Stimulated activated naive B cell treated with anti-CD40 and anti-IgM and Interleukin-4, amounts not matched to agents 10 μg/mL and 1 μg/mL and 100 μg/mL, for 72 hours (primary cell): Measurements from ENCODE around the gene METAP2.
A peak's percentile ranks its signal among the peaks of the same experiment; 100 is the strongest.

Experiments
- ATAC-seq, 2 donors: fragments of 150-1000 bp; cut with Tn5 transposase; replicated peaks; 2 replicates each; pipeline ENCODE4 v1.10.0; 2021; ENCODE audit warnings: moderate library complexity in 1 of 2
- DNase-seq: peaks from one replicate; pipeline ENCODE4 v3.0.0; 2021
- H3K27ac Mint-ChIP-seq: one replicate; pipeline ENCODE4 v1.8.0; 2022; ENCODE audit warnings: mild to moderate bottlenecking, mixed read lengths
- H3K27me3 Mint-ChIP-seq, 2 donors: one replicate each; pipeline ENCODE4 v1.8.0; 2022; ENCODE audit warnings: mixed read lengths in 2 of 2
- H3K36me3 Mint-ChIP-seq, 2 donors: one replicate each; pipeline ENCODE4 v1.8.0; 2022; ENCODE audit warnings: mixed read lengths in 2 of 2, mild to moderate bottlenecking in 1 of 2
- H3K4me1 Mint-ChIP-seq, 2 donors: one replicate each; pipeline ENCODE4 v1.8.0; 2022; ENCODE audit warnings: mixed read lengths in 2 of 2, mild to moderate bottlenecking in 1 of 2
- H3K4me3 Mint-ChIP-seq, 2 donors: one replicate each; pipeline ENCODE4 v1.8.0; 2022; ENCODE audit warnings: mild to moderate bottlenecking in 2 of 2, mixed read lengths in 2 of 2, moderate library complexity in 1 of 2
- H3K9me3 Mint-ChIP-seq, 2 donors: one replicate each; pipeline ENCODE4 v1.8.0; 2022; ENCODE audit warnings: mixed read lengths in 2 of 2, mild to moderate bottlenecking in 1 of 2

Gene METAP2

DNA sequence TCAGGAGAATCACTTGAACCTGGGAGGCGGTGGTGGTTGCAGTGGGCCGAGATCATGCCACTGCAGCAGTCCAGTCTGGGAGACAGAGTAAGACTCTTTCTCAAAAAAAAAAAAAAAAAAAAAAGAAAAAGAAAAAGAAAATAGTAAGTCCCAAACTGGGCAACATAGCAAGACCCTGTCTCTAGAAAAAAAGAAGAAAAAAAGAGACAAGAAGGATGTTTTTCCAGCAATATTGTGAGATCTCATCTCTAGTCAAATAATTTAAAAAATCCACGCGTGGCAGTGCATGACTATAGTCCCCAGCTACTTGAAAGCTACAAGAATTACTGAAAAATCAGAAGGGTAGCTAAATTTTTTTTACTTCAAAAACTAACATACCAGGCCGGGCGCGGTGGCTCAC, 69.4 kb downstream of the METAP2 start:
- no peak overlapping the region for H3K27ac Mint-ChIP-seq
- H3K4me1 Mint-ChIP-seq = peaks cover 6 to 10% of the 10 kb centered on the region in 2 donors
- no peaks in the 10 kb centered on the region for H3K9me3 Mint-ChIP-seq
- ATAC-seq (no peak), DNase-seq (no peak)
- H3K4me3 Mint-ChIP-seq = no peak overlapping the region
- H3K27me3 Mint-ChIP-seq = peaks cover 0 to 4% of the 10 kb centered on the region in 2 donors
- no peaks in the 10 kb centered on the region for H3K36me3 Mint-ChIP-seq

DNA sequence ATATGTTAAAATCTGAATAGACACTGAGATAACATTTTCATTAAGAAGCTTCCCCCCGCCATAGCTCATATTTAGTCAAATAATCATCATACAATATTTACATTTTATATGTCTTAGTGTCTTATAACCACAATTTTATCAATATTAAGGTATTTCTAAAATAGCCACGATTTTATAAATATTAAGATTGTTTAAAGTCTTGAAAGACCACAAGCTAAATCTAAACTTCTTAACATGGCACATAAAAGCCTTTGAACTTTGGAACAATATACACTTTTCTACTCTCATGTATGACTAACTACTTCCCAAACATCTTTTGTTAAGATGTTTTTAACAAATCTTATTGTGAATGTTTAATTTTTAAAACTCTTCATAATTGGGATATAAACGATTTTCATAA, 70.8 kb downstream of the METAP2 start:
- Mint-ChIP-seq H3K4me1 (peaks cover 8 to 10% of the 10 kb centered on the region in 2 donors), H3K9me3 (peaks cover 0 to 3% of the 10 kb centered on the region in 2 donors), H3K36me3 (peaks cover 0 to 3% of the 10 kb centered on the region in 2 donors), H3K27me3 (peaks cover 0 to 4% of the 10 kb centered on the region in 2 donors), H3K4me3 (no peak overlapping the region), H3K27ac (no peak overlapping the region)
- ATAC-seq = no peak
- no peak for DNase-seq

DNA sequence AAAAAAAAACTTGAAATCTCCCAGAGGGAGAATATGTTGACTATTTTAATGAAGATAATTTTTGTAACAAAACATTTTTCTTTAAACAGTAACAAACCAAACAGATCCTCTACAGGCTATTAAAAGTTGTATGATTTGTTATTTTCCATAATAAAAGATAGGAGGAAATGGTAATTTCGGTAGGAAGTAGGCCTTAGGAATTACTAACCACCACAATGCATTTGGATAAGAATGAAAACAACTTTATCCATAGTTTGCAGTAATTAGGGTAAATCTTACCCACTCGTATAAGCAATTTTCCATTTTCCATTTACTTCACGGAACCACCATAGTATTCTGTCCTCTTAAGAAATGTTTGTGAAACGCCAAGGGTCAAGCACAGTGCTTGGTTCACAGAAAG, 71.4 kb downstream of the METAP2 start:
- H3K4me3 Mint-ChIP-seq = no peak overlapping the region
- peaks cover 8 to 10% of the 10 kb centered on the region in 2 donors for H3K4me1 Mint-ChIP-seq
- H3K9me3 Mint-ChIP-seq = peaks cover 0 to 3% of the 10 kb centered on the region in 2 donors
- ATAC-seq (no peak), DNase-seq (no peak)
- no peak overlapping the region for H3K27ac Mint-ChIP-seq
- peaks cover 0 to 4% of the 10 kb centered on the region in 2 donors for H3K27me3 Mint-ChIP-seq
- peaks cover 0 to 3% of the 10 kb centered on the region in 2 donors for H3K36me3 Mint-ChIP-seq

DNA sequence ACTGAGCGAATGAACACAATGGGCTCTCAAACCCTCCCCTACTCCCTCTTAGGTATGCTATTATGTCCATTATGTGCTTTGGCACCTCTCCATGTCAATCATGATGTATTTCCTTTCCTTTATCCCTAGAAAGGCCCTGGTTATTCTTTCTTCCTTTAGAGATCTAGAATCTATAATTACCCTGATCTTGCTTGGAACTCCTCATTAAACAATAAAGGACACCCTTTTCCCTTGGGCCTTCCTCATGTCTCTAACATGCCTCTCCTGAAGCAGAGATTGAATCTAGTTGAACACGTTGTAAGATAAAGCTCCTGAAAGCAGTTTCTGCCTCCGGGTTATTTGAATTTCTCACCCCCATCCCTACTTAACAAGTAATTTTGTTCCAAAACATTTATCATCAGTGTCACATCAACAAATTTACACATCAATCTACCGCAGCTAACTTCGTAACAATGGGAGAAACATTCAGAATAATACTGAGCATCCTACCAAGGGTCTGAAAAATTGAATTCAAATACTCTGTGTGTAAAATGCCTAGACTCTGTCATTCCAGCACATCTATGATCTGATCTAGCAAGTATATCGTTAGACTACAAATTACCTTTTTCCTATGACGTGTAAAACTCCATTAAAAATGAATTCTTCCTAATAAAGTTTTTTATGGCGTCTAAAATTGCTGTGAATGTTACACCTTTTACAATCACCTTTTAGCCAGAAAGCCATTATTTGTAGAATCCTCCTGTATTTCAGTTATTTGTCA, 72.0 kb downstream of the METAP2 start:
- Mint-ChIP-seq H3K4me1 (peaks cover 8 to 10% of the 10 kb centered on the region in 2 donors), H3K27me3 (peaks cover 0 to 4% of the 10 kb centered on the region in 2 donors), H3K4me3 (no peak overlapping the region), H3K9me3 (peaks cover 0 to 3% of the 10 kb centered on the region in 2 donors), H3K27ac (no peak overlapping the region), H3K36me3 (peaks cover 0 to 3% of the 10 kb centered on the region in 2 donors)
- ATAC-seq (no peak), DNase-seq (no peak)

DNA sequence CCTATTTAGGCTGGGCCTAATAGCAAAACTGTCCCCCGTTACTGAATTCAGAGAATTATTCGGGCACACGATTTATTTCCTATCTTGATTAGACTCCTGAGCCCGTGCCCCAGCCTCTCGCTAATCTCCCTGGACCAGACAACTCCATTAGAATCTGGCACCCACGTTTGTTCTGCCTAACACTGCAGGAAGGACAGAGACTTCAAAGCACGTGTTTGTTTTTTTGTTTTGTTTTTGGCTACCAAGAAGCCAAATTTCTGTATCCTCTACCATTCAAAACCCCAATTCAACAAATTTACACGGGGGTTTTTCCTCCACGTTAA, 72.5 kb downstream of the METAP2 start:
- DNase-seq (no peak), ATAC-seq (no peak)
- peaks cover 0 to 3% of the 10 kb centered on the region in 2 donors for H3K36me3 Mint-ChIP-seq
- H3K27ac Mint-ChIP-seq = no peak overlapping the region
- no peak overlapping the region for H3K4me3 Mint-ChIP-seq
- H3K4me1 Mint-ChIP-seq = peaks cover 8 to 10% of the 10 kb centered on the region in 2 donors
- H3K9me3 Mint-ChIP-seq = peaks cover 0 to 3% of the 10 kb centered on the region in 2 donors
- peaks cover 0 to 8% of the 10 kb centered on the region in 2 donors for H3K27me3 Mint-ChIP-seq

DNA sequence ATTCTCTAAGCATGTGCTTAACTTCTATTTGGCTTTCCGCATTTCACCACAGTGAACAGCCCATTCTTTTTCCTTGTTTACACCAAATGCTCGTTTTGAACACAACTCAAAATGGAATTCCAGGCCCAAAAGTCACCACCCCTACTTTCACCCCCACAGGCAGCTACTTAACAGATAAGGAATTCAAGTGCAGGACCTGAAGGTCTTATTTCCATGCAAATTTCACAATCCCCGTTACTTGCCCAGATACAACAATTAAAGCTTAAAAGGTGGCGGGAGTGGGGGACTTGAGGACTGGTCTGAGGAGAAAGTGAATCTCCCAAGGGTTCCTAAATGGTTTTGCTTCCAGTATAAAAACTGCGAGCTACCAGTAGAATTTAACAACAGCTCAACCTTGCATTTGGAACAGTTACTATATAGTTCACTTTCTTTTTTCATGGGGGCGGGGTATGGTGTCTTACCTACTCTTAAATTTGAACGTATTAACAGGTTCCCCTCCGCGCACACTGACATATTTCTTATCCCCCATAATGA, 73.6 kb downstream of the METAP2 start:
- Mint-ChIP-seq H3K9me3 (peaks cover 0 to 3% of the 10 kb centered on the region in 2 donors), H3K36me3 (peaks cover 0 to 3% of the 10 kb centered on the region in 2 donors), H3K27ac (peak overlapping the region; percentile 89), H3K27me3 (peaks cover 0 to 11% of the 10 kb centered on the region in 2 donors), H3K4me3 (peak overlapping the region; percentile 86 to 87), H3K4me1 (peaks cover 12 to 16% of the 10 kb centered on the region in 2 donors)
- ATAC-seq (peak; percentile 30), DNase-seq (no peak)

DNA sequence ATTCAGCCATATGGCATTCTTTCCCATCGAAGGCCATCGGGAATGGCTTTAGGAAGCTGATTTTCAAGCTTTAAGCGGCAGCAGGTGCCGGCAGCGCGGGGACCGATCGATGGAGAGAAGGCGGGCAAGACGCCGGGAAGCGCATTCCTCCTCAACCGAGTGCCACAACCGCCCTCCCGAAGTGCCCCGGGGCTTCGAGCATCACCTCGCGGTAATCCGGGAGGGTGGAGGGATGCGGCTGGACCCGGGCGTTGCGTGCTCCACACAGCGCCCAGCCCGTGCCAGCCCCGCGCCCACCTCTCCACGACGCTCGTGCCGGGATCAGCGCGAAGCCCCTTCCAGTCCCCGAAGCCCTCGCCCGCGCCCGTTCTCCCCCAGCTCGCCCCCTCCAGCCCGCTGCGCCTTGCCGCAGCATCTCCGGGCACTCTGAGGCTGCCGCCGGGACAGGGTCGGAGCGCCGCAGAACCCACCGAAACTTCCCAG, 74.1 kb downstream of the METAP2 start:
- DNase-seq (no peak), ATAC-seq (peak; percentile 58 to 59)
- H3K4me3 Mint-ChIP-seq = peak overlapping the region; percentile 86 to 87
- H3K9me3 Mint-ChIP-seq = peaks cover 0 to 3% of the 10 kb centered on the region in 2 donors
- H3K36me3 Mint-ChIP-seq = peaks cover 0 to 3% of the 10 kb centered on the region in 2 donors
- peaks cover 0 to 11% of the 10 kb centered on the region in 2 donors for H3K27me3 Mint-ChIP-seq
- H3K4me1 Mint-ChIP-seq = peaks cover 14 to 20% of the 10 kb centered on the region in 2 donors
- H3K27ac Mint-ChIP-seq = peak overlapping the region; percentile 89

DNA sequence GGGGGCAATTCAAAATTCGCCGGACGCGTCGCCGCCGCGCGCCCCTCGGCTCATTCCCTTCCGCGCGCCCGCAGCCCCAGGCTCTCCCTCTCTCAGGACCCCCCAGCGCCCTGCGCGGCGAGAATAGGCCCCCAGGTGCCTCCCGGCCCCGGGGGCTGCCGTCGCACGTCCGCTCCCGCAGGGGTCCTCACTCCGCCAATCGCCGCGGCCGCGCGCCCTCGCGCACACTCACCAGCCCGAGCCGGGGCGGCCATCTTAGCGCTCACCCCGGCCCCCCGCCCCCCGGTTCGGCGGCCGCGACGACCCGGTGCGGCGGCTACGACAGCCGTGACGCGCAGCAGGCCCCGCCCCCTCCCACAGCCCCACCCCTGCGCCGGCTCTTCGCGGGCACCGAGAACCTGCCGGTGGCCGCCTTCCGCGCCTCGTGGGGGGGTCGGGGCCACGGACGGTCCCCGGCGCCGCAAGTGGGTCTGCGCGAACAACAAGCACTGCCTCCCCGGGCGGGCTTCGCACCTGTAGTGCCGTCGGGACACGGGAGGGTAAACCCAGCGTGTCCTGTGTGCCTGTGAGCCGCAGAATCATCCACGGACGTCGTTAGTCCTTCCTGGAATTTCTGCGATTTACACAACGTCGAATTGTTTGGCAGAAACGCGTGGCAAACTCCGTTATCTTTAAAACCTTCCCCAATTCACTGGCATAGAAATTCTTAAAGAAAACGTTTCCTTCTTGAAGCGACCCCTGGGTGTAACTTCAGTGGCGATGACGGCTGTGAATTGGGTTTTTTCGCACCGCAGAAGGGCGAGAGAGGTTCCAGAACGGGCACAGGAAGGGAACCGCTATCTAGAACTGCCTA, 74.8 kb downstream of the METAP2 start:
- H3K4me1 Mint-ChIP-seq = peaks cover 14 to 23% of the 10 kb centered on the region in 2 donors
- H3K9me3 Mint-ChIP-seq = peaks cover 0 to 3% of the 10 kb centered on the region in 2 donors
- peak; percentile 84 to 91 for ATAC-seq
- peak; percentile 39 for DNase-seq
- H3K4me3 Mint-ChIP-seq = peak overlapping the region; percentile 86 to 87
- H3K27me3 Mint-ChIP-seq = peaks cover 0 to 11% of the 10 kb centered on the region in 2 donors
- peak overlapping the region; percentile 89 for H3K27ac Mint-ChIP-seq
- peaks cover 0 to 3% of the 10 kb centered on the region in 2 donors for H3K36me3 Mint-ChIP-seq

DNA sequence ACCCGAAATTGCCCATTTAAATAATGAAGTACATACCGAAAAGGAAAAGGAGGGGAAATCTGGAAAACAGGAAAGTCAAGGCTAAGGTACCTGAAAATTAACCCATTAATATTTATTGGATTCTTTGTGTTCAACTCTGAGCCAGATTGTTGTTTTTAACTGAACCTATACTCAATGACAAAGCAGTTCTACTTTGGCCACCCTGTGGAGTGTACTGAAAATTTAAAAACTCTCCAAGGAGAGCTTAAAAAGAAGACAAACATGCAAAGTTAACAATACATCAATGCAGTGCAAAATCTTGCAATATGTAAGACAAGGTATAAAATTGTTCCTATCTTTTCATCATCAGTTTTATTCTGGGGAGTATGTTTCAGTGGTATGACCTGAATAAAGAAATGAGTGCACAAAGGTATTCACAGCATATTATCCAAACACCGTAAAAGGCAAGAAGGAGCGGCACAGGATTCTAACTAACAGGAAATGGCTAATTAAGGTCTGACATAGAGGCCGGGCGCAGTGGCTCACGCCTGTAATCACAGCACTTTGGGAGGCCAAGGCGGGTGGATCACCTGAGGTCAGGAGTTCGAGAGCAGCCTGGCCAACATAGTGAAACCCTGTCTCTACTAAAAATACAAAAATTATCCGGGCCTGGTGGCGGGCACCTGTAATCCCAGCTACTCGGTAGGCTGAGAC, 75.6 kb downstream of the METAP2 start:
- Mint-ChIP-seq H3K4me1 (peaks cover 14 to 23% of the 10 kb centered on the region in 2 donors), H3K27me3 (peaks cover 0 to 11% of the 10 kb centered on the region in 2 donors), H3K9me3 (peaks cover 0 to 3% of the 10 kb centered on the region in 2 donors), H3K27ac (peak overlapping the region; percentile 89), H3K4me3 (peak overlapping the region; percentile 86 to 87), H3K36me3 (peaks cover 0 to 3% of the 10 kb centered on the region in 2 donors)
- ATAC-seq (no peak), DNase-seq (no peak)

DNA sequence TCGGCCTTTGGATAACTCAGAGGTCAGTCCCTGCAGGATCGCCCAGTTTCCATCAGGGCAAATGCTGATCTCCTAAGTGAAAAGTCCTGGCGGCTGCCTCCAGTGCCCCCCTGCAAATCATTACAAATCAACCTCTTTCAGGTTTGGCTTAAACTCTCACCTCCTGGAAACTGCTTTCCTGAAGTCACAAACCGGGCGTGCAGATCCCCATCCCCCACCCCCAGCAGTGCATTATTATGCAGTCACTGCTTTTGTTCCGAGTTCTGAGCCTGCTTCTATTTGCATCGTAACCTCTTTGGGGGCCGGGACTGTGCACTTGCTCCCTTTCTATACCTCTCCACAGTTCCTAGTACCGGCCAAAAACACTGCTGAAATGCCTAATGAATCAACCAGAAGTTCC, 77.4 kb downstream of the METAP2 start, which contains the start of gene USP44:
Gene USP44 (minus strand): TSS at position 172 of the 400 bp plus-strand sequence. CDS start 17,220 bp downstream, outside the sequence.
- ATAC-seq (no peak), DNase-seq (no peak)
- Mint-ChIP-seq H3K36me3 (peaks cover 0 to 3% of the 10 kb centered on the region in 2 donors), H3K9me3 (peaks cover 0 to 3% of the 10 kb centered on the region in 2 donors), H3K4me1 (peaks cover 12 to 23% of the 10 kb centered on the region in 2 donors), H3K4me3 (no peak within 1 kb of the TSS), H3K27me3 (peaks cover 0 to 11% of the 10 kb centered on the region in 2 donors), H3K27ac (no peak within 1 kb of the TSS)

DNA sequence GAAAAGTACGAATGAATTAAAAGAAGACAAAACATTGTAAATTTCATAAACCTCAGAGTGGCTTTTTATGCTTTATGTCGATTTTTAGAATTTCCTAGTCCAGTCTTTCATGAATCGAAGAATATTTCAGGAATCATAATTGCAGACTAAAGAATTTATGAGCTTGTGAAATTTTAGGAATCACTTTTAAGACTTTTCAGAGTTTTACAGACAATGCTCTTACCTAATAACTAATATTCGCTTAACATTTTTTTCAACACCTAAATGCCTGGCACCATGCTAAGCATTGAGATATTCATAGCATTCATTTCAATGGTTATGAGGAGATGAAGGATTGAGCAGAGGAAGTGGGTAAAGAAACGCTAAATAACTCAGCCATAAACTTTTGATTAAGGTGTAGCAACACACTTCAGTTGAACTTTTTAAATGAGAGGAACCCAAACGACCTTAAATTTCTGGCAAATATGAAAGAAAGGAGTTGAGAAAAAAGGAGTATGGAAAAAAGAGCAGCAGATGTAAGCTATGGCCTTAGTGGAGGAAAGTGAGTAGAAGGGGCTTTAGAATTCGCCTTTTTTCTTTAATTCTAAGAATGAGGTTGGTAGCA, 78.1 kb downstream of the METAP2 start:
- DNase-seq (no peak), ATAC-seq (no peak)
- H3K36me3 Mint-ChIP-seq = peaks cover 0 to 3% of the 10 kb centered on the region in 2 donors
- peaks cover 10 to 22% of the 10 kb centered on the region in 2 donors for H3K4me1 Mint-ChIP-seq
- peaks cover 0 to 11% of the 10 kb centered on the region in 2 donors for H3K27me3 Mint-ChIP-seq
- no peak overlapping the region for H3K27ac Mint-ChIP-seq
- H3K9me3 Mint-ChIP-seq = peaks cover 0 to 3% of the 10 kb centered on the region in 2 donors
- no peak overlapping the region for H3K4me3 Mint-ChIP-seq

DNA sequence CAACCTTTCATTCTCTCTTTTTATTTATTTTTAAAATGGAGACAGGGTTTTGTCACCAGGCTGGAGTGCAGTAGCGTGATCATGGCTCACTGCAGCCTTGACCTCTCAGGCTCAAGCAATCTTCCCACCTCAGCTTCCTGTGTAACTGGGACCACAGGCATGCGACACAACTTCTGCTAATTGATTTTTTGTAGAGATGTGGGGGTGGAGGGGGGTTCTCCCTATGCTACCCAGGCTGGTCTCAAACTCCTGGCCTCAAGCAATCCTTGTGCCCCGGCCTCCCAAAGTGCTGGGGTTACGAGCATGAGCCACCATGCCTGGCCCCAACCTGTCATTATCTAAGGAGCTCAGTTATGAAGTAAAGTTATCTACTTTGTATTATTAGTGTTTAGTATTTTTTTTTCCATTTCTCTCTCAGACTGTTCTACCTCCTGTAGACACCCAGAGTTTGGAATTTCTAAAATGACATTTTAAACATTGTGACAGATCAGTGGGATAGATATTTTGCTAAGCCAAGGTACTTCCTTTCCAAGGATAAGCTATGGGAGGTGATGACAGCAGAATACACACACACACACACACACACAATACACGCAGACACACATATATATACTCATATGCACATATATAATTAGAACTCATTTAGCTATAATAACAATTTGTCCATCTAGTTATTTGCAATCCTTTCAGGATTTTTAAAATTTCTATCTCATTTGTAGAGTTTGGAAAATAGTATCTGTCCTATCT, 79.4 kb downstream of the METAP2 start:
- DNase-seq = no peak
- ATAC-seq = peak in 1 of 2 donors; percentile 32
- Mint-ChIP-seq H3K9me3 (peaks cover 0 to 3% of the 10 kb centered on the region in 2 donors), H3K27me3 (peaks cover 0 to 6% of the 10 kb centered on the region in 2 donors), H3K4me1 (peaks cover 8 to 12% of the 10 kb centered on the region in 2 donors), H3K4me3 (no peak overlapping the region), H3K36me3 (peaks cover 0 to 3% of the 10 kb centered on the region in 2 donors), H3K27ac (no peak overlapping the region)
